Measurements from ENCODE around the gene LYPD1. TPM values are rescaled to one million over a fixed set of nuclear protein-coding genes. Genes with fewer than 3 reads are reported as not detected.

LYPD1 gene, protein sequence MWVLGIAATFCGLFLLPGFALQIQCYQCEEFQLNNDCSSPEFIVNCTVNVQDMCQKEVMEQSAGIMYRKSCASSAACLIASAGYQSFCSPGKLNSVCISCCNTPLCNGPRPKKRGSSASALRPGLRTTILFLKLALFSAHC
- total RNA-seq: 0.22 TPM in 1 of 2 replicates, not detected in the other

DNA sequence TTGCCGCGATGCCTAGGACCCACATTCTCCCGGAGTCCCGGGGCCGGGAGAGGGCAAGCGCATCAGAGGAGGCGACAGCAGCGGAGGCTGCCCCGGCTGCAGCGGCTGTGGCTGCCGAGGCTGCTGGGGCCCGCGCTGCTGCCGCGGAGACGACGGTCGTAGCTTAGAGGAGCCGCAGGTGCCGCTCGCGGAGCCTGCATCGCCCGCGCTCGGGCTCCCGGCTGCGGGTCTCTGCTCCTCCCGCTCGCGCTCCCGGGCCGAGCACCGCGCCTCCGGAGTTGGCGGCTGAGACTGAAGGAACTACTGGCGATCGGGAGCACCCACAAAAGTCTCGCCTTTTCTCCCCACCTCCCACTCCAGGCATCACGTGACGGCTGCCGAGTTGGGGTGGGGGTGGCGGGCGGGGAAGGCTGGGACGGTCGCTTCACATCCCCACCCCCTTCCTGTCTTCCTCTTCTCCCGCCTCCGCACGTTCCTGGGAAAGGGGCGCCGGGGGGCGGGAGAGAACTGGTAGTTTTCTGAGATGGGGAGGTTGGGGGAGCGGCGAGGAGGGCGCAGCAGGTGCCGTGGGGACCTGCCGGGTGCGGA is at the start of gene LYPD1:
LYPD1 (minus strand) TSS at position 298 of the 588 bp plus-strand sequence; CDS start at position 25, 273 bp downstream.

Data from dermis lymphatic vessel endothelial cell (primary cell).